NCI-H2081 treated with DMSO at 0.1 percent for 48 hours (cell line): ENCODE data around the gene PANK1.

Experiments
- DNase-seq: peaks from one replicate; lab custom pipeline; 2025; lab: John Stamatoyannopoulos, UW

Gene PANK1

GRCh38 chr10:89615824-89616223 is 29.2 kb downstream of the PANK1 start:
- DNase-seq: no peak

DNA sequence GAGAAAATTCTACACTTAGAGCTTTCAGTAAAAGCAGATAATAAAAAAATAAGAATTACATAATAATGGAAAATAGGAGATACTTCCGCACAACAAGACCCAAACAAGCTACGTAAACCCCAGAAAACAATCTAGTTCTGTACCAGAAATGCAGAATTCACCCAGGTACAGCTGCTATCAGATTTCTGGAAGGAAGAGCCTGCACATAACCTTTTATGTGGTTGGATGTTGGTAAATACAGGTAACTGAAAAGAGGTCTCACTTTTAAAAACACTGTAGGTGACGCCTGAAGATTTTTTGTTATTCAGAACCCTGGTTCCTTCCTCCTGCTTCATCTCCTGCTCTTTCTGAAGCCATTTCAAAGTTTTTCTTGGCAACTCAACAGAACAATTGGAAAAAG is 29.9 kb downstream of the PANK1 start:
- no peak for DNase-seq

- DNase-seq: no peak
Observed at GRCh38 chr10:89613582-89613981, 31.5 kb downstream of the PANK1 start.

DNA sequence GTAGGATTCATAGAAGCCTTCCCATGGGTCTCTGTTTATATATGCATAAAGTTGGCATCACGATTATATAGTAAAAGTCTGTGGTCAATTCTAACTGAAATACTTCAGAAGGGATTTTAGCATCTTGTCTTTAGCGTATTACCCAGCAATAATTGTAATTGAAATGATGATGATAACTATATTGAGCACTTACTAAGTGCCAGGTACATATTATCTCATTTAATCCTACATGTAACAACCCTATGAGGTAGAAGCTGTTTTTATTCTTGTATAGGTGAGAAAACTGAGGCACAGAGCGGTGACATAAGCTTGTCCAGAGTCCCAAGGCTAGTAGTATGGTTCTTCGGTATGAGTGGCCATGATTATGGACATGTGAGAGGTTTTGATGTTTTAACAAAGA is 33.8 kb downstream of the PANK1 start:
- no peak for DNase-seq

- no peak for DNase-seq
Observed at GRCh38 chr10:89609833-89610346, 35.2 kb downstream of the PANK1 start.

DNA sequence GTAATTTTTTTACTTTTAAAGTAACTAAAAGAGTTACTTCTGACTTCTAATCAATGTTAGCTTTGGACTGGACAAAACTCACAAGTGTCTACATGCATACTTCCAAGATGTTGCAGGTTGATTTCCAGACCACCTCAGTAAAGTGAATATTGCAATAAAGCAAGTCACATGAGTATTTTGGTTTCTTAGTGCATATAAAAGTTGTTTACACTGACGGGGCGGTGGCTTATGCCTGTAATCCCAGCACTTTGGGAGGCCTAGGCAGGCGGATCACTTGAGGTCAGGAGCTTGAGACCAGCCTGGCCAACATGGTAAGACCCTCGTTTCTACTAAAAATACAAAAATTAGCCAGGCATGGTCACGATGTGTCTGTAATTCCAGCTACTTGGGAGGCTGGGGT is 40.8 kb downstream of the PANK1 start:
- no peak for DNase-seq

- no peak for DNase-seq
Observed at GRCh38 chr10:89602919-89603318, 42.1 kb downstream of the PANK1 start.

DNA sequence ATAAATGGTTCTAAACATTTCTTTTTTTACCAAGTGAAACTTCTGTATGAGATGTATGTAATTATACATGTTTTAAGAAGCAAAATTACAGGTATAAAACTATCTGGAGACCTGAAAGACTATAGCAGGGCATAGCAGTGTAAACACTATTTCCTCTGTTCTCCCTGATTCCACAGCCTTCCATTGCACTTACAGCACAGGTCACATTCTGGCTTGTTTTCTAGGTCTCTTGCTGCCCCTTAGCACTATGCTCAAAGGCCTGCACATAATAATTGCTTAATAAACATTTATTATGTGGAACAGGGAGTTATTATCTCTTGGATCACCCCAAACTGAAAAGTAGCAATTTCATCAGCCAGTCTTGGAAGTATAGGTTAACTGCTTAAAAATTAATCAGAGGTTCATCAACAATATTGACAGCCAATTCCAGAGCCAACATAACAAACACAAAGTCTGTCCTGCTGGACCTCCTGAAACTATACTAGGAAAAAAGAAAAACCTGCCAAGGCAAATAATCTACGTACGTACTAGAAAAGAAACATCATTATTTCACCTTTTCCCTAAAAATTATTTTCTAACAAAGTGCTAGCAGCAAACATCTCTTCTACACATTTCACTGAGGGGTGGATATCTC is 43.2 kb downstream of the PANK1 start:
- DNase-seq: no peak

DNA sequence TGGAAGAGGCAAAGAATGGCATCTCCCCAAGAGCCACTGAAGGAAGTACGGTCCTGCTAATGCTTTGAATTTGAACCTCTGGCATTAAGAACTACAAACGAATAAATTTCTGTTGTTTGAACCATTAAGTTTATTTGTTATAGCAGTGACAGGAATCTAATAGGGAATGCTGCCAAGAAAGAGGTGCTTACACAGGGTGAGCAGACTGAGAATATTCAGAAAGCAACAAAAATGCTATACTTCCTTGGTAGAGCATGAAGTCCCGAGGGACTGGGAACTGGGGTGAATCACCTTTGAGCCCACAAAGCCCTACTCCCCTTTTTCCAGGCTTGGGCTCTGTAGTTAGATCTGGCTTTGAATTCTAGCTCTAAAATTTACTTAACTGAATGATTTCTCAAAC is 45.0 kb downstream of the PANK1 start:
- no peak for DNase-seq

DNA sequence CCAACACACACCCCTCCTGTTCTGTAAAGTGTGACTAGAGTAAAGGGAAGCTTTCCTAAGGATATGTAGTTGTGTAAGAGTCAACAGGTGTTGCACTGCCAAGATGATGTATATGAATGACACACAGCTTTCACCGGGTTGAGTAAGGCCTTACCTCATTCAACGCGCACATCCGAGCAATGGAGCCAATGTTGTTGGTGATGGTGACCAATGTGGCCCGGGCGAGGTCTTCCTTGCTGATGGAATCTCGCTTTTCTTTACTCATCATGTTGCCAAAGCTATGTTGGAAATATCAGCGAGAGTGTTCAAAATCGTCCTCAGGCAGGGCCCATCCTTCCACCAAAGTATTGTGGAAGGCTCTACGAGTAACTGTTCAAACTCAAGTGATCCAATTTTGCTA is 52.0 kb downstream of the PANK1 start:
- DNase-seq: no peak

- no peak for DNase-seq
Observed at GRCh38 chr10:89592539-89592938, 52.5 kb downstream of the PANK1 start.

- DNase-seq: no peak
Observed at GRCh38 chr10:89591796-89592271, 53.2 kb downstream of the PANK1 start.

- no peak for DNase-seq
Observed at GRCh38 chr10:89591111-89591795, 53.8 kb downstream of the PANK1 start.

DNA sequence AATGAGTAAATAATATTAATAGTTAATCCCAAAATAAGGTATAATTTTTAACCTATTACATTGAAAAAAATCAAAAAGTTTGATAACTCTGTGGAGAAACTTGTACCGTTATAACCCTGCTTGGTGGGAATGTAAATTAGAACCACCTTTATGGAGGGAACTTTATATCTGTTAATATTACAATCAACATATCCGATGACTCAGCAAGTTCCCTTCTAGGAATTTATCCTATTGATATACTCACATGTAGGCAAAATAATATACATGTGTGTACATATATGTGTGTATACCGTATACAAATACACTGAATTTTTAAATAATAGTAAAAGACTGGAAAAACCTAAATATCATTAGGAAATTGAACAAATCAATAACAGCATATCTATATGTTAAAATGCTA is 54.7 kb downstream of the PANK1 start:
- no peak for DNase-seq

DNA sequence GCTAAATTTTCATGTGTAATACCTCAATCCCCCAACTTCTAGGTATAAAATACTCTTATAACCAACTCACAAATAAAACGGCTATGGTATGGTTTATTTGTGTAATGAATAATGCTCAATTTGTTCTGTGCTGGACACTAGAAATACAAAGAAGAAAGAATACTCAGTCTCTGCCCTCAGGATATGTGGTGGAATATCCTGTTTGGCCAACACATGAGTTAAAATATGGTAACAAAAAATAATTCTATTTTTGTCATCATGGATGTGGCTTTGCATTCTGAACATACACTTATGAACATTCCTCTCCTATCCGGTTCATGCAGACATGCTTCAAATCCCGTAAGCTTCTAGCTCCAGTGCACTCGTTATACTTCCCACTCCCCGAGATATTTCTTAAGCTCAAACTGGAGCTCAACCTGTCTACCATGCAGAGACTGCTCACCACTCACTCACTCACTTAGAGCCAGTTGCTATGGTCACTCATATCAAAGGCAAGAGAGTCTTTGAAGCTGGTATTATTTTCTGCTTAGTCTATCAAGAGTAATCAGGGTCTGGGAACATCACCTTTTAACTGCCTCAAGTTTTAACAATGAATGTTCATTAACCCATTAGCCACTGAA is 55.8 kb downstream of the PANK1 start:
- DNase-seq: no peak

DNA sequence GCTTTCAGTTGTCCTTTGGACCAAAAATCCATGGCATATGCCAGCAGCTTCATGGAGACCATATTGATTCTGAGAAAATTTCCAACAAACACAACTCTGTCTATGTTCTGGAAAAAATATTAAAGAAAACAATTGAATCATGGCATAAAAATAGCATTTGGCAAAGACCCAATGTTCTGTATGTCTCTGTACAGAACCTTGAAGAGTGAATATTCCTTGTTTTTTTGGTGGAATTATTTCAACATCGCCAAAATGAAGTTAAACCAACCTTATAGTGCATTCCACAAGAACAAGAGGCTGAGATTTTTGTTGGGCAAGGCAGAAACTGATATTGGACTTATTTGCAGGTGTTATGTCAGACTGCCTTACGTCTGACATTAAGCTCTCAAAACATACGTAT is 56.4 kb downstream of the PANK1 start:
- DNase-seq: no peak

DNA sequence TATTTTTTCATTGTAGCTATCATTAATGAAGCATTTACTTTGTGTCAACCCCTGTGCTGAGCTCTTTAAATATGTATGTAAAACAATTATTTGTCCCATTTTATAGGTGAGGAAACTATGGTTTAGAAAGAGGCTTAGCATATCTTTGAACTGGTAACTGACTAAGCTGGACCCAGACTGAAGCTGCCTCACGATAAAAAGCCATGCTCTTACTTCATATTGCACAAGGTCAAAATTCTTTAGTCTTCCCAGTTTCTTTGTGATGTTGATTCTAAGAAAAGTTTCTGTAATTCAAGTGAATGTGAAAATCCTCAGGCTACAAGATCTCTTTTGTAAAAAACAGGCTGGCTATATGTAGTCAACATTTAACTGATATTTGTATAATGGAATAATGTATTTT is 63.0 kb downstream of the PANK1 start:
- DNase-seq: no peak

DNA sequence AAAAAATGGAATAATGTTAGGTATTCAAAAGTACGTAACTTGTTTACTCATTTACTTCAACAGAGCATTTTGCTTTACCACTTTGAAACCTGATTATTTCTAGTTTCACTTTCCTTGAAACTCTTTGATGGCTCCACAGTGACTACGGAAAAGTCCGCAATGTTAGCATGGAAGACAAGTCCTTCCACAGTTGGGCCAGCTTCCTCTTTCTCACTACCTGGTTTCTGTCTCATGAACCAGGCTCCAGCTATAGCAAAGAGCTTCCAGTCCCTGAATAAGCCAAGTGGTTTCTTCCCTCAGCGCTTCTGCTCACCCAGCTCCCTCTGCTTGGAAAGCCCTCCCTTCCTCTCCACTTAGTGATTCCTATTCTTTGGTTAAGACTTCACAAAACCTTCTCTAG is 64.8 kb downstream of the PANK1 start:
- DNase-seq: no peak

DNA sequence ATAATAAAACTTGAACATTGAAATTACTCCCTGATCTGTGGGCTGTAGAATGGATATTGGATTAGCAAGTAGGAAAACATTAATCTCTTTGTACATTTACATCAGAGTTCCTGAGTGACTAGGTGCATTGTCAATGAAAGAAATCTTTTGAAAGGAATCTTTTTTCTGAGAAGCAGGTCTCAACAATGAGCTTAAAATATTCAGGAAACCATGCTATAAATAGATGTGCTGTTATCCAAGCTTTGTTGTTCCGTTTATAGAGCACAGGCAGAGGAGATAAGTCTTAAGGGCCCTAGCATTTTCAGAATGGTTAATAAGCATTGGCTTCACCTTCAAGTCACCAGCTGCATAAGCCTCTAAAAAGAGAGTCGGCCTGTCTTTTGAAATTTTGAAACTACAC is 68.3 kb downstream of the PANK1 start:
- no peak for DNase-seq

GRCh38 chr10:89576022-89576421 is 69.0 kb downstream of the PANK1 start:
- no peak for DNase-seq

DNA sequence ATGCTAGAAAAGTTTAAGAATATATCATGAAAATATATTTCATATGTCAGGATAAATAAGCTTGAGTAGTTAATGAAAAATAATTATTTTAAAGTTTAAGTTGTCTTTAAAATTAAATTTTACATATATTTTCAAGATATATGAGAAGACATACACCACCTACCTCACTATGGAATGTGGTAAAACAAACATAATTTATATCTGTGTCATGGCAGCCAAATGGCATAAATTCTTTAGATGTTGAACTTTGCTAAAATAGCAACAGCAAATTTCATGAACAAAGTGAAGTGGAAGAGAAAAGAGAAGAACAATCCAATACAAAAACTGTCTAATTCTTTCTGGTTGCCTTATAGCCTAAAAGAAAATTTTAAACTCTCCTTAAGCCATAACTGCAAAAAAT is 70.0 kb downstream of the PANK1 start:
- DNase-seq: no peak

- DNase-seq: no peak
Observed at GRCh38 chr10:89574368-89574767, 70.7 kb downstream of the PANK1 start.

GRCh38 chr10:89567576-89568245 is 77.3 kb downstream of the PANK1 start:
- no peak for DNase-seq
